HepG2 (cell line): ENCODE data around the gene TMEM131. TPM values are rescaled to one million over a fixed set of nuclear protein-coding genes. Genes with fewer than 3 reads are reported as not detected.
A peak's percentile ranks its signal among the peaks of the same experiment; 100 is the strongest.

Source experiments
- ATAC-seq: fragments of 200-7000 bp; cut with Tn5 transposase; 3 replicates; pipeline ENCODE4 v1.9.1; 2020; ENCODE audit warnings: mild to moderate bottlenecking, moderate library complexity
- BruUV-seq: library from RNA; stranded (reverse); fragments of 400-500 nt; replicated peaks from 2 replicates; lab custom pipeline; 2021; lab: Mats Ljungman, UMichigan
- CTCF ChIA-PET: fragments of 300-600 bp; formaldehyde crosslinking; extraction: SDS; loops from one replicate; lab custom pipeline; 2021; ENCODE audit warnings: low total read pairs, inconsistent platforms, low intra/inter-chr PET ratio; lab: Yijun Ruan, JAX
- POLR2A ChIA-PET: fragments of 350-600 bp; sonication (Branson Sonifier 250); formaldehyde crosslinking; loops from one replicate; lab custom pipeline; 2020; ENCODE audit warnings: antibody characterized with exemption, inconsistent platforms; lab: Yijun Ruan, JAX
- DNase-seq: peaks from one replicate; pipeline ENCODE4 v3.0.0-alpha.2; 2015; ENCODE audit warnings: low spot score
- FAIRE-seq: peaks from 3 replicates; lab custom pipeline; 2011; peaks lifted over from hg19 to GRCh38; lab: Jason Lieb, UNC
- H2AFZ ChIP-seq: one replicate; pipeline ENCODE4 v1.6.1; 2011; ENCODE audit warnings: low read length, inconsistent platforms
- H3K27ac ChIP-seq: fragments of 300-600 bp; 3 replicates; pipeline ENCODE4 v1.8.0; 2011; ENCODE audit warnings: mixed run types, mild to moderate bottlenecking, mixed read lengths, low read length, inconsistent platforms; ENCODE audit not compliant: insufficient read depth; ENCODE audit errors: extremely low read length
- H3K27me3 ChIP-seq, 2 experiments: fragments of 200-600 bp in 1 of 2; 2 replicates in 1 of 2; 3 replicates in 1 of 2; pipeline versions ENCODE4 v1.6.0 to v1.8.0; 2011; ENCODE audit warnings: low read length in 2 of 2, mild to moderate bottlenecking in 2 of 2, moderate library complexity in 2 of 2, inconsistent platforms in 1 of 2; ENCODE audit not compliant: insufficient read depth in 2 of 2, control insufficient read depth in 1 of 2
- H3K36me3 ChIP-seq, 2 experiments: fragments of 200-600 bp in 1 of 2; replicated peaks in 1 of 2; 2 replicates in 1 of 2; 3 replicates in 1 of 2; pipeline versions ENCODE4 v1.5.1 to v1.8.0; 2011; ENCODE audit warnings: low read length in 2 of 2, inconsistent platforms in 1 of 2; ENCODE audit not compliant: insufficient read depth in 2 of 2, control insufficient read depth in 1 of 2
- H3K4me1 ChIP-seq: 2 replicates; pipeline ENCODE4 v1.5.1; 2012; ENCODE audit warnings: low read length, inconsistent platforms; ENCODE audit not compliant: insufficient read depth
- H3K4me2 ChIP-seq: 2 replicates; pipeline ENCODE4 v1.6.0; 2011; ENCODE audit warnings: low read depth, low read length, inconsistent platforms
- H3K4me3 ChIP-seq, 3 experiments: fragments of 200-600 bp in 1 of 3; sonication (generic), shearing (Covaris generic) in 1 of 3; replicated peaks in 1 of 3; 2 replicates each; pipeline ENCODE4 v1.5.1; 2011 to 2016; ENCODE audit warnings: low read length in 3 of 3, inconsistent platforms in 2 of 3, low read depth in 2 of 3, mild to moderate bottlenecking in 2 of 3, control low read depth in 1 of 3, mixed read lengths in 1 of 3; ENCODE audit not compliant: insufficient read depth in 1 of 3
- H3K79me2 ChIP-seq: one replicate; pipeline ENCODE4 v1.6.1; 2011; ENCODE audit warnings: low read length, inconsistent platforms; ENCODE audit not compliant: insufficient read depth
- H3K9ac ChIP-seq: 2 replicates; pipeline ENCODE4 v1.6.0; 2011; ENCODE audit warnings: mild to moderate bottlenecking, low read depth, low read length, inconsistent platforms; ENCODE audit not compliant: insufficient read depth
- H3K9me3 ChIP-seq: 2 replicates; pipeline ENCODE4 v1.5.1; 2012; ENCODE audit warnings: mild to moderate bottlenecking, low read length
- H4K20me1 ChIP-seq: 2 replicates; pipeline ENCODE4 v1.6.0; 2011; ENCODE audit warnings: inconsistent platforms, mild to moderate bottlenecking, low read length, moderate library complexity; ENCODE audit not compliant: insufficient read depth
- NCOA5 ChIP-seq: sonication (generic); formaldehyde crosslinking; IDR thresholded peaks from 2 replicates; pipeline ENCODE4 v1.4.0; 2020; ENCODE audit warnings: missing genetic modification reagents
- NR2F6 ChIP-seq, 2 experiments: IDR thresholded peaks; 2 replicates each; pipeline ENCODE4 v1.6.1; 2016; ENCODE audit warnings: antibody characterized with exemption in 1 of 2, mild to moderate bottlenecking in 1 of 2
- RARA ChIP-seq: IDR thresholded peaks from 2 replicates; pipeline ENCODE4 v1.6.1; 2016; ENCODE audit warnings: missing genetic modification reagents, missing compliant biosample characterization
- RXRA ChIP-seq: sonication (generic); formaldehyde crosslinking; IDR thresholded peaks from 2 replicates; pipeline ENCODE4 v1.5.1; 2020; ENCODE audit warnings: missing genetic modification reagents
- XRCC5 ChIP-seq: fragments of 200-400 bp; formaldehyde crosslinking; optimal IDR thresholded peaks from 2 replicates; pipeline ENCODE3; 2017; ENCODE audit warnings: mild to moderate bottlenecking, low read length
- ZNF274 ChIP-seq: sonication (generic); formaldehyde crosslinking; IDR thresholded peaks from 2 replicates; pipeline ENCODE4 v1.5.1; 2020; ENCODE audit warnings: mild to moderate bottlenecking, missing genetic modification reagents
- WGBS: methylation state at CpG from one replicate; pipeline ENCODE4 v1.1.6; 2017; ENCODE audit warnings: low lambda C conversion rate; 5-methylcytosine and 5-hydroxymethylcytosine counted together
- in situ Hi-C: cut with HindIII; loops from 2 replicates; pipeline ENCODE4 v1.10.0; 2017; ENCODE audit warnings: low pct_unique_long_range_greater_than_20kb; ENCODE audit not compliant: extremely low pct_ligation_motif_present
- intact Hi-C: fragments of 100-400 bp; cut with micrococcal nuclease; formaldehyde crosslinking; loops from one replicate; pipeline ENCODE4 v1.10.0; 2022; ENCODE audit not compliant: unreplicated experiment
- polyA plus RNA-seq, 8 experiments: library from polyadenylated mRNA; depleted of rRNA in 3 of 8; stranded (reverse) in 7 of 8; unstranded in 1 of 8; fragments of >200 nt; fragmentation: Illumina TruSeq in 4 of 8; extraction: Trizol in 4 of 8; gene quantifications; 2 replicates each; pipeline versions ENCODE4 v1.2.1 to v1.2.3, GENCODE V29; 2011 to 2016; ENCODE audit warnings: low read depth in 4 of 8, missing spikeins in 1 of 8, mixed read lengths in 1 of 8; ENCODE audit not compliant: insufficient read depth in 1 of 8
- total RNA-seq, 5 experiments: library from RNA; depleted of rRNA; stranded (reverse); fragments of >200 nt; fragmentation: Illumina TruSeq; extraction: Trizol; gene quantifications; 2 replicates each; pipeline ENCODE4 v1.2.3, GENCODE V29; 2016; ENCODE audit warnings: low read depth in 1 of 5
- TF ChIP-seq, protein P1 (sequence below): IDR thresholded peaks from 2 replicates; pipeline ENCODE4 v1.6.1; 2016; ENCODE audit warnings: low read depth
- TF ChIP-seq, protein P2 (sequence below): sonication (generic); formaldehyde crosslinking; IDR thresholded peaks from 2 replicates; pipeline ENCODE4 v1.4.0; 2020; ENCODE audit warnings: missing genetic modification reagents
- TF ChIP-seq, protein P3 (sequence below): sonication (generic); formaldehyde crosslinking; conservative IDR thresholded peaks from 2 replicates; pipeline ENCODE4 v1.4.0; 2020; ENCODE audit warnings: missing genetic modification reagents

TMEM131 gene
- total and polyA plus RNA-seq, 2 of the 13 experiments (the other 11 are each of a cell fraction or from before 2014, with no cell fraction given) = 17.9 to 19.5 TPM

DNA sequence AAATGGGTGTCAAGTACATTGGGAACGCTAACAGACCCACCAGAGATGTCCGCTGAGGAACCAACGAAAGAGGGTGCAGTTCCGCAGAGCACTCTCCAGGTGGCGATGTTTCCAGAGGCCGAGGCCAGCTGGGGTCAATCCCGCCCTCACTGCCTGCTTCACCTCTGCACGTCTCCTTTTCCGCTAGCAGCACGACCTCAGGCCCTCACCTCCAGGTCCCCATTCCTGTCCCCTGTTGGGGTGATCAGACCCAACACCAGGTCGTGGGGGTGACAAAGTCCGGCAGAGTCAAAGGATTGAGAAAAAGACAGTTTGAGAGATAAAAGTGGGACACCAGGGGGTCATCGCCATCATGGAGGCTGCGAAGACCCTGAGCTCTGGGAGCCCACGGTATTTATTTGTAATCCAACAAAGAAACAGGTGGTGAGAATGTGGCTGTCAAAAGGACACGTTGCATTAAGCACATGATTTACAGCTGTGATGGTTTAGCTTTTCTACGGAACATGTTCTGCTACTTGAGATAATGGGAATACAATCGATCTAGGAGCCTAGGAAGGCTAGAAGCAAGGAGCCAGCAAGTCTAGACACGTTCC, 255.1 kb downstream of the TMEM131 start (continued):
- TF ChIP-seq RXRA (CRISPR knock-in tag) (peak; percentile 97), NR2F6 (IDR thresholded peaks at IDR 0.05) (peak; percentile 91), NR2F6 (CRISPR knock-in tag; IDR thresholded peaks at IDR 0.05) (peak; percentile 98), ZNF274 (CRISPR knock-in tag) (peak; percentile 64), XRCC5 (peak; percentile 93), NCOA5 (CRISPR knock-in tag) (no peak), RARA (CRISPR knock-in tag) (peak; percentile 60)
- TF ChIP-seq, protein P1, sequence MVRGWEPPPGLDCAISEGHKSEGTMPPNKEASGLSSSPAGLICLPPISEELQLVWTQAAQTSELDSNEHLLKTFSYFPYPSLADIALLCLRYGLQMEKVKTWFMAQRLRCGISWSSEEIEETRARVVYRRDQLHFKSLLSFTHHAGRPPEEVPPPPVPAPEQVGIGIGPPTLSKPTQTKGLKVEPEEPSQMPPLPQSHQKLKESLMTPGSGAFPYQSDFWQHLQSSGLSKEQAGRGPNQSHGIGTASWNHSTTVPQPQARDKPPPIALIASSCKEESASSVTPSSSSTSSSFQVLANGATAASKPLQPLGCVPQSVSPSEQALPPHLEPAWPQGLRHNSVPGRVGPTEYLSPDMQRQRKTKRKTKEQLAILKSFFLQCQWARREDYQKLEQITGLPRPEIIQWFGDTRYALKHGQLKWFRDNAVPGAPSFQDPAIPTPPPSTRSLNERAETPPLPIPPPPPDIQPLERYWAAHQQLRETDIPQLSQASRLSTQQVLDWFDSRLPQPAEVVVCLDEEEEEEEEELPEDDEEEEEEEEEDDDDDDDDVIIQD = 0 out of 2 replicates have a peak, but pooled peaks have one; percentile 28
- TF ChIP-seq, protein P2, sequence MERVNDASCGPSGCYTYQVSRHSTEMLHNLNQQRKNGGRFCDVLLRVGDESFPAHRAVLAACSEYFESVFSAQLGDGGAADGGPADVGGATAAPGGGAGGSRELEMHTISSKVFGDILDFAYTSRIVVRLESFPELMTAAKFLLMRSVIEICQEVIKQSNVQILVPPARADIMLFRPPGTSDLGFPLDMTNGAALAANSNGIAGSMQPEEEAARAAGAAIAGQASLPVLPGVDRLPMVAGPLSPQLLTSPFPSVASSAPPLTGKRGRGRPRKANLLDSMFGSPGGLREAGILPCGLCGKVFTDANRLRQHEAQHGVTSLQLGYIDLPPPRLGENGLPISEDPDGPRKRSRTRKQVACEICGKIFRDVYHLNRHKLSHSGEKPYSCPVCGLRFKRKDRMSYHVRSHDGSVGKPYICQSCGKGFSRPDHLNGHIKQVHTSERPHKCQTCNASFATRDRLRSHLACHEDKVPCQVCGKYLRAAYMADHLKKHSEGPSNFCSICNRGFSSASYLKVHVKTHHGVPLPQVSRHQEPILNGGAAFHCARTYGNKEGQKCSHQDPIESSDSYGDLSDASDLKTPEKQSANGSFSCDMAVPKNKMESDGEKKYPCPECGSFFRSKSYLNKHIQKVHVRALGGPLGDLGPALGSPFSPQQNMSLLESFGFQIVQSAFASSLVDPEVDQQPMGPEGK = no peak

DNA sequence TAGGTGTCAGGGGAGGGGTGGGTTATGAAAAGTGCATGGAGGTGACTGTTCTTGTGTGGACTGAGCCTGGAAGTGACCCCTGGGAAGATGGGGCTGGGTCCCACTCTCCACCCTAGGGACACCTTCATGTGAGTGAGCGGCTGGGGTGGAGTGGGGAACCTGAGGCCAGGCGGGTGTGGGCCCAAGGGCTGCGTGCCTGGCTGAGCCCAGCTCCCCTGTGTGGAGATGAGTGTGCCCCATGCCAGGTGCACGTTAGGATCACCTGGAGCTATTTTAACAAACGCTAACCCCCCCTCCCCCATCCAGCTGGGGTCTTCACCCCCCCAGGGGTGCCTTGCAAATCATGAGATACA, 255.9 kb downstream of the TMEM131 start:
- TF ChIP-seq, protein P3, sequence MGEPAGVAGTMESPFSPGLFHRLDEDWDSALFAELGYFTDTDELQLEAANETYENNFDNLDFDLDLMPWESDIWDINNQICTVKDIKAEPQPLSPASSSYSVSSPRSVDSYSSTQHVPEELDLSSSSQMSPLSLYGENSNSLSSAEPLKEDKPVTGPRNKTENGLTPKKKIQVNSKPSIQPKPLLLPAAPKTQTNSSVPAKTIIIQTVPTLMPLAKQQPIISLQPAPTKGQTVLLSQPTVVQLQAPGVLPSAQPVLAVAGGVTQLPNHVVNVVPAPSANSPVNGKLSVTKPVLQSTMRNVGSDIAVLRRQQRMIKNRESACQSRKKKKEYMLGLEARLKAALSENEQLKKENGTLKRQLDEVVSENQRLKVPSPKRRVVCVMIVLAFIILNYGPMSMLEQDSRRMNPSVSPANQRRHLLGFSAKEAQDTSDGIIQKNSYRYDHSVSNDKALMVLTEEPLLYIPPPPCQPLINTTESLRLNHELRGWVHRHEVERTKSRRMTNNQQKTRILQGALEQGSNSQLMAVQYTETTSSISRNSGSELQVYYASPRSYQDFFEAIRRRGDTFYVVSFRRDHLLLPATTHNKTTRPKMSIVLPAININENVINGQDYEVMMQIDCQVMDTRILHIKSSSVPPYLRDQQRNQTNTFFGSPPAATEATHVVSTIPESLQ (CRISPR knock-in tag) = no peak
- in situ Hi-C loops = loop anchor here (5.0 kb wide), 1 partner anchor 38 kb away; no protein-coding TSS in a partner anchor
- Histone ChIP-seq H3K79me2 (no peaks in the 10 kb centered on the region), H3K4me3 (no peak overlapping the region), H3K9me3 (no peaks in the 10 kb centered on the region), H3K4me2 (no peak overlapping the region), H3K36me3 (no peaks in the 10 kb centered on the region), H3K9ac (no peak overlapping the region), H3K4me1 (peaks cover 35% of the 10 kb centered on the region), H3K27me3 (peaks cover 2 to 27% of the 10 kb centered on the region in 2 experiments; a peak in 4 of 5 replicates), H3K27ac (no peak overlapping the region), H2AFZ (no peak overlapping the region), H4K20me1 (no peaks in the 10 kb centered on the region)
- ATAC-seq = peak; percentile 4; the same call in 2 of the 3 replicates
- CTCF ChIA-PET = interaction anchor here (1.3 to 1.5 kb wide), 2 partner anchors 529 to 645 kb away, joined by 10 to 15 read pairs; no protein-coding TSS in a partner anchor
- POLR2A ChIA-PET = no interaction called here
- no peak for DNase-seq
- FAIRE-seq = no peak
- WGBS = 30% methylated on average over 5 of the region's 5 CpGs
- no TSS peak for BruUV-seq
- intact Hi-C loops = loop anchor here (1.0 kb wide), 2 partner anchors 529 to 645 kb away; no protein-coding TSS in a partner anchor
